HG03460 (cell line): Measurements from ENCODE around the gene MCOLN3.
"Not testable (repeated sequence)": the region's sequence is repeated elsewhere in the genome, so short reads cannot be mapped to it uniquely, and the experiment has no call there.

ENCODE experiments used
- ATAC-seq: cut with Tn5 transposase; IDR thresholded peaks from one replicate; pipeline ENCODE4 v1.9.1; 2021; ENCODE audit not compliant: unreplicated experiment

Gene MCOLN3

GRCh38 chr1:85054664-85055063 lies 6.4 kb upstream of the MCOLN3 start:
- no peak for ATAC-seq

DNA sequence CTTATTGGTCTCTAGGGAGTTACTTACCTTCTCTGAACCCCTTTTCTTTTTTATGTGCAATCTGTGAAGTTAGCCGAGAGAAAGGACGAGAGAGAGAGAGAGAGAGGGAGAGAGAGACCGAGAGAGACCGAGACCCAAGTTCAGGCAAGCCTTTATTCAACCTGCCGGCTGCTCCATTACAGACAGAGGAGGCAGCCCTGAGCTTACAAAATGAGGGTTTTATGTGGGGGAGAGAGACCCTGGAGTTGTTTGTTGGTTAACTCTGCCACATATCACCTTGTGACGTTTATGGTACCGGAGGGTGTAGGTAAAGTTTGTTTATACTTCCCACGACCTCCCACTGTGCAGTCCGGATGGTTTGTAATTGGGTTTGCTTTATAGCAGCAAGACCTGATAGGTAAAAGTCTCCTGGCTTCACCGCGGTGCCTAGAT lies 1.5 kb upstream of the MCOLN3 start:
- ATAC-seq = no peak

GRCh38 chr1:85047472-85048295 lies 616 bp downstream of the MCOLN3 start:
- peak; percentile 50 for ATAC-seq

- ATAC-seq = no peak
Measured at GRCh38 chr1:85047144-85047471, 1.2 kb downstream of the MCOLN3 start.

- ATAC-seq = no peak
Measured at GRCh38 chr1:85042413-85042812, 5.9 kb downstream of the MCOLN3 start.

- ATAC-seq = no peak
Measured at GRCh38 chr1:85041793-85042192, 6.5 kb downstream of the MCOLN3 start.

DNA sequence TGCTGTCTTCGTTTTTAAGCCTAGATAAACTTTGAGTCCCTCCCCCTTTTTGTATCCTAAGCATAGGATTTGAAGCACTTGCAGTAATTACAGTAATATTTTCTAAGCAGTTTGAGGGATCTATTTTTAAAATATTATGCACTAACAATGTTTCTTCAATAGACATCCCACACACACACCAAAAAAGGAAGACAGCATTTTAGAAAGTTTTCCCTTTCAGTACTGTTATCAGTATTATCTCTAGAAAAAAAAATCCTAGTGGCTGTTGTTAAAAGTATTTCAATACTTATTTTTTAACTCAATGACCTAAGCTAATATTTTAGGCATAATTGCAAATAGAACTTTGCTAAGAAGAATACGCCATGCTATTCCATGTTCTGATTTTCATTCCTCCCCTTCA lies 15.1 kb downstream of the MCOLN3 start:
- no peak for ATAC-seq

DNA sequence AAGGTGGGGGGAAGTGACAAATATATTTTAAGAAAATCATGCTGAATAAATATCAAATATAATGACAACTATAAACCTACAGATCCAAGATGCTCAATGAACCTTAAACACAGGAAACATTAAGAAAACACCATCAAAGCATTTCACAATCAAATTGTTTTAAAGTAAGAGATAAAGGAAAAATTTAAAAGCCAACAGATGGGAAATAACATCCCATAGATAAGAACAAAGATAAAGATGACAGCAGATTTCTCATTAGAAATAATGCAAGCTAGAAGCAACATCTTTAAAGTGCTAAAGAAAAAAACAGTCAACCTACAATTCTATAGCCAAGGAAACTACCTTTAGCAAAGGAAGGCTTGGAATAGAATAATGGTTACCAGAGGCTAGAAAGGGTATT lies 17.8 kb downstream of the MCOLN3 start:
- ATAC-seq = no peak

DNA sequence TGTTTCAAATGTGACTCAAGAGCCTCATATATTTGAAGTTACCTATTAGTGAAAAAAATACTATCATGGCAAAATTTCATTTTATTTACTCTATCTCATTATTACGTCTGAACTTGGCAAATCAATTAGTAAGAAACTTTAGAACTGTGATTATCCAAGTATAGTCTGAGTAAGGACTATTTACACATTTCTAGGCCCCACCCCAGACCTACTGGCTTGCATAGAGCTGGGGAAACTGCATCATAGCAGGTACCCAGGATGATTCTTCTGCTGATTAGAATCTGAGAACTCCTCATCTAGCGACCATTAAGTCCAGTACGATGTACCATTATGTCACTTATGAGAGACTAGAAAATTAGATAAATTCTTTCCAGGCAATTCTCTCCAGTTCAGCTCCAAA lies 20.1 kb downstream of the MCOLN3 start:
- ATAC-seq = no peak

DNA sequence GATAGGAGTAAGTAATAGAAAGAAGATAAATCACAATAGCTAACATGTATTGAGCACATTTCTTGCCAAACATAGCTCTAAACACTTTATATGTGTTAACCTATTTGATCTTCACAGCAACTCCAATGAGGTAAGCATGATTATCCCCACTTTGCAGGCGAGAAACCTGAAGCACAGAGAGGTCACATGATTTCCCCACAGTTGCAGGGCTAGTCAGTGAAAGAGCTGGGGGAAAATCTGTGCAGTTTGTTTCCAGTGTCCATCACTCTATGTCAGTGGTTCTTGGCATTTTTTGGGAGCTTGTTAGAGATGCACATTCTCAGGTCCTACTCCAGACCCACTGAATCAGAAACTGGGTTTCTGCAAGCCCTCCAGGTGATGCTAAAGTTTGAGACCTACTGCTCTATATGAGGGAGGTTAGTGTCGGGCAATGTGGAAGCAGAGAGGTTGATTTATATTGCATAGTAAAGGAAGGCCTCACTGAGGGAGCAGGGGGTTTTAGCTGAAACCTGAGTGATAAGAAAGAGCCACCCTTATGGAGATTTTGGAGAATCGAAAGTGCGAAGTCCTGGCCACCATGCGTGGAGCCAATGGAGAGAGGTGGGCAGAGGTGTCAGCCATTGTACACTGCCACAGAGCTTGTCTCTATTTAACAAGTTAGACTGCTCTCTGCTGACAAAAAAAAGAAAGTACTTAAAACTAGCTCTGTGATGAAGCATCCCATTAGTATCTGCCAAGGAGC lies 20.9 kb downstream of the MCOLN3 start:
- peak; percentile 68 for ATAC-seq

- ATAC-seq = no peak
Measured at GRCh38 chr1:85025940-85026339, 22.4 kb downstream of the MCOLN3 start.

DNA sequence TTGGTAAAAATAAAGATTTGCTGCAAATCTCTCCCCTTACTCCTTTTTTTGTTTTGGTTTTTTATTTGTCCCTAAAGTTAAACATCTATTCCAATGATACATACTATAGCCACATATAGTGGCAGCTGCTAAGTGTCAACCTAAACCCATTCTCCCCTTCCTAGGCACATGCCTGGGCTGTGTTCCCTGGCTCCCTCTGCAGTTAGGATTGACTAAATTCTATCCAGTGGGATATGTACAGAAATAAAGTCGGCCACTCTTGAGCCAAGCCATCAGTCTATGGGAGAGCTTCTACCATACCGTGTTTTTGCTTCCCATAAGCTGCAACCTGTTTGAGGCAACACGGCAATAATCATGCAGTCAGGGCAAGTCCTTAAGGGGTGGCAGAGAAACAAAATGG lies 23.6 kb downstream of the MCOLN3 start:
- no peak for ATAC-seq

- ATAC-seq = no peak
Measured at GRCh38 chr1:85022700-85023099, 25.6 kb downstream of the MCOLN3 start.

DNA sequence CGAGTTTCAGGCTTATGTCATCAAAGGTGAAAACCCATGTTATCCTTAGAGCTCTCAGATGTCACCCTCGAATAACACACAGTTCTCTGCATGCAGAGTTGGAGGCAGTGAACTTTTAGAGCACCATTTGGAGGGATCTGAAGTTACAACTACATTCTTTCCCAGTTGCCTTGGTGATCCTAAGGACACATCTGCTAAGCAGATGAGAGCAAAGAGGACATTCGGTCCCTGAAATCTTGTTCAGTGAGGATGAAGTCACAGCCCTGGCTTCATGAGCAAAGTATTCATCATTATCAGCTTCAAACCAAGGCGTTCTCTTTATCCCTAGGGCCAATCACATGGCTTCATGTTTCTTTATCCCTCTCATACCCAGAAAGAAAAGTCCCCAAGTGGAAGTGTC lies 28.3 kb downstream of the MCOLN3 start:
- ATAC-seq = no peak

DNA sequence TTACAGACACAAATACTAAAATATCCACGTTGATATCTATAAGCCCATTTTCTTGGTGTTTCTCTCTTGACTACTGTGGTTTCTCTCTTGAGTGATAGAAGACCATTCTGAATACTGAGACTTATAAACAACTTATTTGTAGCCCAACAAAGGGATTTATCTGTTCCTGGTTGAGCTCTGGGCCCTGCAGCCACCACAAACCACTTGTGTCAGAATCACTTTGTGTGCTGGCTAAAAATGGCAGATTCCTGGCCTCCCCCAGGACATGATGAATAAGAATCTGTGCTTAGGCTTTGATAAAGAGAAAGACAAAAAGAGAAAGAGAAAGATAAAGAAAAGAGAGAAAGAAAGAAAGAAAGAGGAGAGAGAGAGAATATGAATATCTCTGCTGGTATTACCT lies 32.5 kb downstream of the MCOLN3 start:
- no peak for ATAC-seq

DNA sequence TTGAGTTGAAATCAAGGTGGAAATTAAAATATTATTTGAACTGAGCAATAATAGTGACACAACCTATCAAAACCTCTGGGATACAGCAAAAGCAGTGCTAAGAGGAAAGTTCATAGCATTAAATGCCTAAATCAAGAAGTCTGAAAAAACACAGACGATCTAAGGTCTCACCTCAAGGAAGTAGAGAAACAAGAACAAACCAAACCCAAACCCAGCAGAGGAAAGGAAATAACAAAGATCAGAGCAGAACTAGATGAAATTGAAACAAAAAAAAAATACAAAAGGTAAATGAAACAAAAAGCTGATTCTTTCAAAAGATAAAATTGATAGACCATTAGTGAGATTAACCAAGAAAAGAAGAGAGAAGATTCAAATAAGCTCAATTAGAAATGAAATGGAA lies 42.7 kb downstream of the MCOLN3 start:
- not testable (repeated sequence) for ATAC-seq

DNA sequence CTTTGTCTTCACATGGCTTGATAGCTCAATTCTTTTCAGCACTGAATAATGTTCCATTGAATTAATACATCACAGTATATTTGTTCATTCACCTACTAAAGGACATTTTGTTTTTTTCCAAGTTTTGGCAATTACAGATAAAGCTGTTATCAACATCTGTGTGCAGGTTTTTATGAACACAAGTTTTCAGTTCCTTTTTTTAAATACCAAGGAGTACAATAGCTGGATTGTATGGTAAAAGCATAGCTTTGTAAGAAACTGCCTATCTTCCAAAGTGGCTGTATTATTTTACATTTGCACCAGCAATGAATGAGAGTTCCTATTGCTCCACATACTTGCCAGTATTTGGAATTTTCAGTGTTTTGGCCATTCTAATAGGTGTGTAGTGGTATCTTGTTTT lies 46.6 kb downstream of the MCOLN3 start:
- no peak for ATAC-seq

DNA sequence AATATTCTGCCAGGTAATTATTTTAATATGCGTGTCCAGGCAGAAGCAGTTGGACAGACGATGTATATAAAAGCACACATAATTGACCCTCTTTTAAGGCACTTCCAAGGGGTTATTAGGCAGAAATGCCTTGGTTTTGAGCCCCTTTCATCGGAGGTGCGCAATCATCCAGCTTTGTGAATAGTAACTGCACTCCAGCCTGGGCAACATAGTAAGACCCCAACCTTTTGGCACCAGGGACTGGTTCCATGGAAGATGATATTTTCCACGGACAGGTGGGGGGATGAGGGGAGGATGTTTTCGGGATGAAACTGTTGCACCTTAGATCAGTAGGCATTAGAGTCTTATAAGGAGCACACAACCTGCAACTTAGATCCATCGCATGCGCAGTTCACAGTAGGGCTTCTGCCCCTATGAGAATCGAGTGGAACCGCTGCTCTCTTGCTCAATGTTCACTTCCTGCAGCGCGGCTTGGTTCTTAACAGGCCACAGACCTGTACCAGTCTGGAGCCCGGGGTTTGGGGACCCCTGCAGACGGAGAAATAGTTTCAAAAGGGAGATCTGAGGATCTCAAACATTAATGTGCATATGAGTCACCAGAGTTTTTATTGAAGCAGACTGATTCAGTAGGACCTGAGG lies 49.5 kb downstream of the MCOLN3 start:
- ATAC-seq = peak; percentile 33

GRCh38 chr1:84997667-84998600 lies 50.4 kb downstream of the MCOLN3 start:
- ATAC-seq = no peak

GRCh38 chr1:84996846-84997666 lies 51.2 kb downstream of the MCOLN3 start, which contains the start of gene MCOLN2:
Gene MCOLN2, minus strand, starts transcription at chr1:84997113. Its CDS starts 241 bp downstream, at chr1:84996872.
- peak; percentile 43 for ATAC-seq
